HK-2 (cell line): ENCODE measurements around the gene KANTR.
"Not testable (repeated sequence)": the region's sequence is repeated elsewhere in the genome, so short reads cannot be mapped to it uniquely, and the experiment has no call there.

ENCODE experiments used
- DNase-seq: peaks from one replicate; pipeline ENCODE4 v3.0.0-alpha.2; 2018; ENCODE audit not compliant: unreplicated experiment

The KANTR gene

DNA sequence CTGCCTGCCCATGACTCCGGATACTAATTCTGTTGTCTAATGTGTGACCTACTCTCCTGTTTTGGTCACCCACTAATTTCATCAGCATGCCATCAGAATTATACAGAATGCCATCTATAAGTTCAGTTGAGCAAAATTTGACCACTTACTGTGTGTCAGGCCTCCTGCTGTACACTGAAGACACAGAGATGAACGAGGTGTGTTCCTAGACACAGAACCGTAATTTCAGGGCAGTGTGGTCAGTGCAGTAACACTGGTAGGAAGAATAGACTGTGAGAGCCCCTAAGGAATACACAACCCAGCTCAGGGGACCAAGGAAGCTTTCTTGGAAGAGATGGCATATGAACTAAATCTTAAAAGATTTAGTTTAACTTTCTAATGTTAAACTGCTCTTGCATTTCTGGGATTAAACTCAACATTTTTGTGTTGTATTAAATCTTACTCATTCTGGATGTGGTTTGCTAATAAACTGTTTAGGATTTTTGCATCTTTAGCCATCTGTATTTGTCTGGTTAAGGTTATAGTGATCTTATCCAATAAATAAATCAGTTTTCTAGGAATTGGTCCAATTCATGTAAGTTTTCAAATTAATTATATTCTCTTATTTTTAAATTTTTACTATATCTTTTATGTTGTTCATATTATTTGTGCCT lies 34.3 kb downstream of the KANTR start:
- no peak for DNase-seq

DNA sequence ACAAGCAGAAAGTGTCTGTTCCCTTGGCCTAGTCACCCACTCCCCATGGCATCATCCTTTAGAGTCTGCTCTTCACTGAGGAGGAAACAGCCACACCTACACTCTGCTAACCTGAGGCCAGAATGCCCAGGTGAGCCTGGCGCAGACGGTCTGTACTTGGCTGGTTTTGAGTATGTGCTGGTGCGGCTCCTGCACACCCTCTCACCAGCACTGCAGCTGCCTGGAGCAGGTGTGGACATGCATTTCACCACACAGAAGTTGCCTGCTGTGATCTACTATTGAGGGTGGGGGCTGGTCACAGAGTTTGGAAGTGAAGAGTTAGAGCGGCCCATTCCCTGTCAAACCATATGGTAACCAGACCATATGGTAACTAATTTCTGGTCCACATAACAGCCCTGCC lies 39.5 kb downstream of the KANTR start:
- no peak for DNase-seq

DNA sequence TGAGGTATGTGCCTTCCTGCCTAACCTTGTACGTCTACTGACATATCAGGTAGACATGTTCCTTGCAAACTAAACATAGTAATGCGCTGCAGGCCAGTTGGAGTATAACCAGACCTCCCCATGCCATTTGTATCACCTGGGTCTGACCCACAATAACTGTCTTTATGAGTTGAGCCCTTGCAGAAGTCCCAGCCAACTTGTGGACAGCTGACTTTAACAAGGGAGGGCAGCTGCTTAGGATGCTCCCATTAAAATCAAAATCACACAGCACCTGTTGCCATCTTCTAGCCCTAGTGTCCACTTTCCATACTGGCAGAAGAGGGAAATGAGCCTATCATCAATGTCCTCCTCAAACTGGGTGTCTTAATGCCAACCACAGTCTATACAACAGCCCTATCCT lies 41.6 kb downstream of the KANTR start:
- DNase-seq = no peak

DNA sequence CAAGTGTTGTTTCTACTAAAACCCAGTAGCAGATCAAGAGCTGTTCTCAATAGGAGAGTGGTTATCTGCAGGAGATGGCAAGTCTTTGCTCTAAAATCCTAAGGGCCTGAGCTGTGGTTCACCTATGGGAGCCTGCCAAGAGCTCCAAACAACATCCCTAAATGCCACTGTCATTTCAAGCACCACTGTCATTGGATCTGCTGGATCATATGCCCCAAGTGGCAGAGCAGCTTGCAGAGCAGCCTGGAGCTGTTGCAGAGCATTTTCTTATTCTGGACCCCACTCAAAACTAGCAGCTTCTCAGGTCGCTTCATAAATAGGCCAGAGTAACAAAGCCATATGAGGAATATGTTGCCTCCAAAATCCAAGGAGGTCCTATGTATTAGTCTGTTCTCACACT lies 59.6 kb downstream of the KANTR start:
- DNase-seq = no peak

DNA sequence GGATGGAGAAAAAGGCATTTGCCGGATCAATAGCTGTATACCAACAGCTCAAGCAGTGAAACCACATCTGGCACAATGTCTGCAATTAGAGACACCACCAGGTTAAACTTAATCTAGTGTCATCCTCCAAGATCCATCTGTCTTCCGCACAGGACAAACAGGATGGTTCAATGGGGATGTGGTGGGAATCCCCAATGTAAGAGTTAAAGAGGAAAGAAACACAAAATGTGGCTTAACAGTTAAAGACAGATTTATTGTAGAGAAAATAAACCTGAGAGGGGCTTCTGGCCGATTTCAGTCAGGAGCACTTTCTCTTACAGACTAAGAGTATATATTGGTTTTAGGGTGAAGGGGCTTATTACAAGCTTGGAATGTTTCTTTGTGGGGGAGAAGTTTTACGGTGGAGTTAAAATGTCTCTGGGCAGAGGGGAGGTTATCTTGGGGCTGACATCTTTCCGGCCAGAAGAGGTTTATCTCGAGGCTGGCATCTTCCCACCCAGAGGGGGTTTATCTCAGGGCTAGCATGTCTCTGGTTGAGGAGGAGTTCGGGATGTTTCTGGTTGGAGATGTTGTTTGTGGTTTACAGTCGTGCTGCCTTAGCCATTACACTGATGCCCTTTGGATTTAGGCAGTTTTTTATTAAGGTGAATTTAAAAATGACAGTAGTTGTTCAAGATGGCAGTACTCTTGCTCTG lies 61.7 kb downstream of the KANTR start:
- DNase-seq = no peak

DNA sequence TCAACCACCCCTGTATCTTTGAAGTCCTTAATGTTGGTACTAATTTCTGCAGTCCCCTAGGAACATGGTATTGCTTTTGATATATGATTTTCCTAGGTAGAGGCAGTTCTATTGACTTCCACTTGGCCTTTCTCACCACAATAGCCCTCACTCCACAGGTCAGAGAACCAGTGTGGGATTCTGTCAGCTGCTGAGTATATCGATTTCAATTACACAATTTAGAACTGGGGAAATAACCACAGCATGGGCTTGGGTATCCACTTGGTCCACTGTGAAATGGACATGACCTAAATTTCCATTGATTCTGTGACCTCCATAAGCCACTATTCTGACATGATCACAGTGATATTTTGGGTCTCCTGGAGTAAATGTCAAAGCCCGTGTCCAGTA lies 62.3 kb downstream of the KANTR start:
- DNase-seq = no peak

DNA sequence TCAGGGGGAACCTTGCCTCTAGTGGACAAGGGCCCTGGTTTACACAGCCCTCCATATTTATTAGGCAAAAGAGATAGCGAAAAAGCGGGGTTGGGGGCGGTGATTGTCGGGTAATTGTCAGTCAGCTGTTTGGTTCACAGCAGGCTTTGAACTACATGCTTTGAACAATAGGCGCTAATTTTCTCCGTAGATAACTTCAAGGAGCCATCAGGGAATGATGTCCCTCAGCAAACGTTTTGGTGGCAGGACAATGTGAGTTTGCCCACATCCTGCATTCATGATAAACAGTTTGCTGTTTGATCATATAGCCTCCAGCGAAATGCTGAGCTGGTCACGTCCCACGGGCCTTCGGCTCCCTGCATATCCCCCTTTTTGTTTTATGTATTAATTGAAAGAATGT lies 65.2 kb downstream of the KANTR start:
- DNase-seq = no peak

DNA sequence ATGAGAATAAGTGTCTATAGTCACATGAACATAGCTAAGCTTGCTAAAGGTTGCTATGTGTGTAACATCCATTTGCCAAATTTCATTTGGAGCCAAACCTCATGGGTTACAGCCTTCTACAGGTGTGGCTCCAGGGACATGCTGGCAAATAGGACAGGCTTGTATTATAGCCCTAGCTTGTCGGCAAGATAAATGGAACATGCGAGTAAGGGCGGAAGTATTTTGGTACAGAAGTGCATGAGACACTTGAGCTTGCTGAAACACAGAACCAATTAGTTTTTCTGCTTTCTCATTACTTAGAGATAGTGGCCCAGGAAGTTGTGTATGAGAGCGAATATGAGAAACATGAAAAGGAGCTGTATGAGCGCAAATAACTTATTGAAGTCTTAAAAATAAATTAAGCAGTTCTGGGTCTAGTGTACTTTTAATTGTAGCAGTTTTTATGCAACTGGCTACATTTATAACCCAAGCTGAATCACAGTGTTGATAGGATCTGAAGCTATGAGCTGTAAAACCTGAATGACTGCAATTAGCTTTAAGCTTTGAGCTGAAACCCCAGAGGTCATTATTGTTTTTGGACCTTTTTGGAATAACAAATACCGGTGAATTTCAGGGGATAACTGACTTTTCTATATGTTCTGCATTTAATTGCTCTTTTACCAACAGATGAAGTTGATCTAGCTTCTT lies 66.5 kb downstream of the KANTR start:
- DNase-seq = no peak

DNA sequence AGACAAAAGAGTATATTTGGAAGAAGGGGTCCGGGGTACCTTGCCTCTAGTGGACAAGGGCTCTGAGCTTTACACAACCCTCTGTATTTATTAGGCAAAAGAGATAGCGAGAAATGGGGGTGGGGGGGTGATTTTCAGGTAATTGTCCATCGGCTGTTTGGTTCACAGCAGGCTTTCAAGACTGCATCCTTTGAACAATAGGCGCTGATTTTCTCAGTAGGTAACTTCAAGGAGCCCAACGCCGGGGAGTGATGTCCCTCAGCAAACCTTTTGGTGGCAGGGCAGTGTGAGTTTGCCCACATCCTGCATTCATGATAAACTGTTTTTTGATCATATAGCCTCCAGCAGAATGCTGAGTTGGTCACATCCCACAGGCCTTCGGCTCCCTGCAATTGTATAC lies 69.5 kb downstream of the KANTR start:
- no peak for DNase-seq

DNA sequence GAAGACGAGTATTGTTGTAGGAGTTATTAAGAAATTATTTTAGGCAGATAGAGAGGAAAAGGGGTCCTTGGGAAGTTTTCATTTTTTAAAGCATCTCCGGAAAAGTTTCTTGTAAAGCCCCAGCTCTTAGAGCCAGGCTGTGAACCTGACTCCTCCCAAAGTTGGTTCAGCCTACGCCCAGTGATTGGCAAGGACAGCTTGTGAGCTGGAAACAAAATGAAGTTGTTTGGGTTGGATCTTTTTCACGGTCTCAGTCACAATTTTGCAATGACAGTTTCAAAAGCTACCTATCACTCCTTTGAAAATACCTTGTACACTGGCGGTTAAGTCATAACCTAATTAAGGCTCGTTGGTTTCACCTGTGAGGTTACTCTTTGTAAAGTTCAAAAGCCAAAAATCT lies 70.6 kb downstream of the KANTR start:
- not testable (repeated sequence) for DNase-seq

DNA sequence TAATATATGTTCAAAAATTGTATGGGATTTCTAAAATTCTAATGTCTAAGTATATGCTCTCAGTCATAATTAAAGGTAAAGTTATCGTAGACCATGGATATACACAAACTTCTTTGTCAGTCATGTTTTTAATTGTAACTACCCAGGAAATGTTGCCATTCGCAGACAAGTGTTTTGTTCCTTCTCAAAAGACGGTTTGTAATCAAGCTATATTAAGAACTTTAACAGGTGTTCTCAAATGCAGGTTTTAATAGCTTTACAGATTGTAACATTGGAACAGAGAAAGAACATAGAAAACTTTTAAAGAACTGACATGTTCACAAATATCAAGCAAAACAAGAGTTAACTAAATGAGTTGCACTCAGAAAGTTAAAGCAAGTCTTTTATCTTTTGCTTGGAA lies 72.2 kb downstream of the KANTR start:
- DNase-seq = no peak

DNA sequence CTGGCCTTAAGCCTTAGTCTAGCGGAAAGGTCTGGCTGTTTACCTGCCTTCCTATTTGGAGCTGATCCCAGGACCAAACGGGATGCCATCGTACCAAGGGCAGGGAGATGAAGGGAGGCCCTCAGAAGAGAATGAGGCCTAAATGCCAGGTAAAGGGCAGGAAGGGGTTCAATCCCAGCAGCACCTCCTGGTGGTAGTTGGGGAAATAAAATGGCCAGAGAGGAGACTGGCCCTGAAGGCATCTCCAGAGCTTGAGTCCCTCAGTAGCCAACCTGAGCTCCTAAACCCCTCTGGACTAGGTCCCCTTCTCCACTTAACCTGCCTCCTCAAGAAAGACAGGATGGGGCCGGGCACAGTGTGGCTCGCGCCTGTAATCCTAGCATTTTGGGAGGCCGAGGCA lies 77.4 kb downstream of the KANTR start:
- no peak for DNase-seq
